HUES48 (cell line): ENCODE data around the gene IL21R.
A peak's percentile ranks its signal among the peaks of the same experiment; 100 is the strongest.

ENCODE experiments used
- H3K27ac ChIP-seq: one replicate; pipeline ENCODE4 v1.7.0; 2013; ENCODE audit warnings: low read depth, low read length, inconsistent platforms
- H3K27me3 ChIP-seq: 2 replicates; pipeline ENCODE4 v1.6.1; 2013; ENCODE audit warnings: mild to moderate bottlenecking, low read length; ENCODE audit not compliant: control insufficient read depth, insufficient read depth
- H3K36me3 ChIP-seq: 2 replicates; pipeline ENCODE4 v1.6.1; 2013; ENCODE audit warnings: low read length; ENCODE audit not compliant: control insufficient read depth, insufficient read depth
- H3K4me1 ChIP-seq: 2 replicates; pipeline ENCODE4 v1.6.1; 2013; ENCODE audit warnings: mild to moderate bottlenecking, low read length; ENCODE audit not compliant: control insufficient read depth, insufficient read depth
- H3K4me3 ChIP-seq: 2 replicates; pipeline ENCODE4 v1.5.1; 2013; ENCODE audit warnings: mild to moderate bottlenecking, low read depth, low read length
- H3K9ac ChIP-seq: 2 replicates; pipeline ENCODE4 v1.6.1; 2013; ENCODE audit warnings: mild to moderate bottlenecking, low read depth, low read length, moderate library complexity
- H3K9me3 ChIP-seq: 2 replicates; pipeline ENCODE4 v1.6.1; 2013; ENCODE audit warnings: low read length; ENCODE audit not compliant: control insufficient read depth, insufficient read depth

The IL21R gene

GRCh38 chr16:27365142-27366089 lies 36.6 kb upstream of the IL21R start:
- no peaks in the 10 kb centered on the region for H3K27me3 ChIP-seq
- H3K9ac ChIP-seq = no peak overlapping the region
- H3K27ac ChIP-seq = peak overlapping the region; percentile 8
- no peaks in the 10 kb centered on the region for H3K9me3 ChIP-seq
- H3K4me3 ChIP-seq = no peak overlapping the region
- peaks cover 17% of the 10 kb centered on the region for H3K36me3 ChIP-seq
- H3K4me1 ChIP-seq = no peaks in the 10 kb centered on the region

GRCh38 chr16:27366687-27367460 lies 35.1 kb upstream of the IL21R start:
- Histone ChIP-seq H3K27me3 (no peaks in the 10 kb centered on the region), H3K36me3 (peaks cover 13% of the 10 kb centered on the region), H3K4me1 (no peaks in the 10 kb centered on the region), H3K9ac (no peak overlapping the region), H3K9me3 (no peaks in the 10 kb centered on the region), H3K27ac (no peak overlapping the region), H3K4me3 (no peak overlapping the region)

- H3K27me3 ChIP-seq = no peaks in the 10 kb centered on the region
- no peaks in the 10 kb centered on the region for H3K4me1 ChIP-seq
- no peak overlapping the region for H3K27ac ChIP-seq
- no peaks in the 10 kb centered on the region for H3K9me3 ChIP-seq
- peaks cover 7% of the 10 kb centered on the region for H3K36me3 ChIP-seq
- H3K4me3 ChIP-seq = no peak overlapping the region
- H3K9ac ChIP-seq = no peak overlapping the region
These were observed 34.3 kb upstream of the IL21R start for GRCh38 chr16:27367461-27368357.

GRCh38 chr16:27368358-27368722 lies 33.6 kb upstream of the IL21R start:
- no peak overlapping the region for H3K27ac ChIP-seq
- H3K36me3 ChIP-seq = peaks cover 3% of the 10 kb centered on the region; the same call in 1 of the 2 replicates
- H3K9ac ChIP-seq = no peak overlapping the region
- H3K9me3 ChIP-seq = no peaks in the 10 kb centered on the region
- H3K27me3 ChIP-seq = no peaks in the 10 kb centered on the region
- no peaks in the 10 kb centered on the region for H3K4me1 ChIP-seq
- no peak overlapping the region for H3K4me3 ChIP-seq

- Histone ChIP-seq H3K9me3 (no peaks in the 10 kb centered on the region), H3K9ac (no peak overlapping the region), H3K36me3 (no peaks in the 10 kb centered on the region), H3K27ac (no peak overlapping the region), H3K27me3 (no peaks in the 10 kb centered on the region), H3K4me1 (no peaks in the 10 kb centered on the region), H3K4me3 (no peak overlapping the region)
These were observed 32.2 kb upstream of the IL21R start for GRCh38 chr16:27369806-27370205.

GRCh38 chr16:27370318-27370717 lies 31.7 kb upstream of the IL21R start:
- no peaks in the 10 kb centered on the region for H3K4me1 ChIP-seq
- no peaks in the 10 kb centered on the region for H3K36me3 ChIP-seq
- no peaks in the 10 kb centered on the region for H3K9me3 ChIP-seq
- no peak overlapping the region for H3K9ac ChIP-seq
- H3K27ac ChIP-seq = no peak overlapping the region
- H3K27me3 ChIP-seq = no peaks in the 10 kb centered on the region
- no peak overlapping the region for H3K4me3 ChIP-seq

GRCh38 chr16:27373312-27373711 lies 28.7 kb upstream of the IL21R start:
- Histone ChIP-seq H3K9ac (no peak overlapping the region), H3K9me3 (0 out of 2 replicates have a peak, but pooled peaks cover 3% of the 10 kb centered on the region), H3K27me3 (no peaks in the 10 kb centered on the region), H3K27ac (no peak overlapping the region), H3K36me3 (no peaks in the 10 kb centered on the region), H3K4me3 (no peak overlapping the region), H3K4me1 (no peaks in the 10 kb centered on the region)

GRCh38 chr16:27374221-27374803 lies 27.7 kb upstream of the IL21R start:
- no peak overlapping the region for H3K4me3 ChIP-seq
- no peaks in the 10 kb centered on the region for H3K27me3 ChIP-seq
- H3K36me3 ChIP-seq = no peaks in the 10 kb centered on the region
- H3K4me1 ChIP-seq = no peaks in the 10 kb centered on the region
- no peak overlapping the region for H3K9ac ChIP-seq
- H3K9me3 ChIP-seq = 0 out of 2 replicates have a peak, but pooled peaks cover 3% of the 10 kb centered on the region
- no peak overlapping the region for H3K27ac ChIP-seq

GRCh38 chr16:27374804-27375425 lies 27.1 kb upstream of the IL21R start:
- H3K9ac ChIP-seq = no peak overlapping the region

More at GRCh38 chr16:27374804-27375425, 27.1 kb upstream of the IL21R start:
- no peaks in the 10 kb centered on the region for H3K27me3 ChIP-seq
- H3K36me3 ChIP-seq = no peaks in the 10 kb centered on the region
- H3K4me3 ChIP-seq = no peak overlapping the region
- no peak overlapping the region for H3K27ac ChIP-seq
- H3K9me3 ChIP-seq = 0 out of 2 replicates have a peak, but pooled peaks cover 3% of the 10 kb centered on the region
- no peaks in the 10 kb centered on the region for H3K4me1 ChIP-seq
